NCI-H2107 treated with DMSO at 0.1 percent for 48 hours (cell line): ENCODE data around the gene UGT1A10.
"Not testable (repeated sequence)": the region's sequence is repeated elsewhere in the genome, so short reads cannot be mapped to it uniquely, and the experiment has no call there.

Experiments
- DNase-seq: peaks from one replicate; lab custom pipeline; 2025; ENCODE audit not compliant: unreplicated experiment; lab: John Stamatoyannopoulos, UW

UGT1A10 gene

GRCh38 chr2:233655043-233655442 is 18.8 kb downstream of the UGT1A10 start:
- DNase-seq, result no peak

- DNase-seq, result not testable (repeated sequence)
Measured at GRCh38 chr2:233655943-233656342, 19.7 kb downstream of the UGT1A10 start.

- no peak for DNase-seq
Measured at GRCh38 chr2:233656443-233656842, 20.2 kb downstream of the UGT1A10 start.

GRCh38 chr2:233658610-233659009 is 22.4 kb downstream of the UGT1A10 start:
- no peak for DNase-seq

GRCh38 chr2:233663911-233664310 is 27.7 kb downstream of the UGT1A10 start:
- no peak for DNase-seq

GRCh38 chr2:233668605-233669260 is 32.5 kb downstream of the UGT1A10 start:
- no peak for DNase-seq

GRCh38 chr2:233671290-233672161 is 35.3 kb downstream of the UGT1A10 start, which contains the start of gene UGT1A9:
Gene UGT1A9, plus strand, starts transcription at chr2:233671898. Its CDS starts 37 bp downstream, at chr2:233671935.
- no peak for DNase-seq

GRCh38 chr2:233672886-233673285 is 36.6 kb downstream of the UGT1A10 start:
- no peak for DNase-seq

- no peak for DNase-seq
Measured at GRCh38 chr2:233673896-233674295, 37.6 kb downstream of the UGT1A10 start.

GRCh38 chr2:233674314-233674713 is 38.1 kb downstream of the UGT1A10 start:
- DNase-seq, result no peak

- DNase-seq, result no peak
Measured at GRCh38 chr2:233674995-233675394, 38.7 kb downstream of the UGT1A10 start.

- no peak for DNase-seq
Measured at GRCh38 chr2:233676046-233676445, 39.8 kb downstream of the UGT1A10 start.

- DNase-seq, result no peak
Measured at GRCh38 chr2:233679196-233679595, 42.9 kb downstream of the UGT1A10 start.

GRCh38 chr2:233680361-233681045 is 44.3 kb downstream of the UGT1A10 start:
- DNase-seq, result no peak

GRCh38 chr2:233681521-233682099 is 45.4 kb downstream of the UGT1A10 start, which contains the start of gene UGT1A7:
Gene UGT1A7, plus strand, starts transcription at chr2:233681901. Its CDS starts 37 bp downstream, at chr2:233681938.
- no peak for DNase-seq

GRCh38 chr2:233684640-233685039 is 48.4 kb downstream of the UGT1A10 start:
- DNase-seq, result no peak

- DNase-seq, result no peak
Measured at GRCh38 chr2:233686928-233687327, 50.7 kb downstream of the UGT1A10 start.

- DNase-seq, result no peak
Measured at GRCh38 chr2:233688341-233688740, 52.1 kb downstream of the UGT1A10 start.

- DNase-seq, result no peak
Measured at GRCh38 chr2:233689031-233689430, 52.8 kb downstream of the UGT1A10 start.

GRCh38 chr2:233689501-233689900 is 53.3 kb downstream of the UGT1A10 start:
- no peak for DNase-seq

- no peak for DNase-seq
Measured at GRCh38 chr2:233690444-233690843, 54.2 kb downstream of the UGT1A10 start.
